Chondrocyte (in vitro differentiated cells): ENCODE measurements around the gene CCDC88A. TPM values are rescaled to one million over a fixed set of nuclear protein-coding genes. Genes with fewer than 3 reads are reported as not detected.
A peak's percentile ranks its signal among the peaks of the same experiment; 100 is the strongest.
"Not testable (repeated sequence)": the region's sequence is repeated elsewhere in the genome, so short reads cannot be mapped to it uniquely, and the experiment has no call there.

Experiments
- DNase-seq: peaks from one replicate; pipeline ENCODE4 v3.0.0; 2021; ENCODE audit warnings: mixed read lengths, low spot score
- H3K27ac Mint-ChIP-seq: one replicate; pipeline ENCODE4 v1.8.0; 2021; ENCODE audit warnings: mild to moderate bottlenecking, moderate library complexity, mixed read lengths; ENCODE audit not compliant: unreplicated experiment
- H3K27me3 Mint-ChIP-seq: 2 replicates; pipeline ENCODE4 v1.8.0; 2021; ENCODE audit warnings: low read depth, mixed read lengths
- H3K36me3 Mint-ChIP-seq: 2 replicates; pipeline ENCODE4 v1.8.0; 2021; ENCODE audit warnings: low read depth, mixed read lengths
- H3K4me1 Mint-ChIP-seq: 2 replicates; pipeline ENCODE4 v1.8.0; 2021; ENCODE audit warnings: low read depth, mild to moderate bottlenecking, mixed read lengths
- H3K4me3 Mint-ChIP-seq: one replicate; pipeline ENCODE4 v1.8.0; 2021; ENCODE audit warnings: mild to moderate bottlenecking, moderate library complexity, mixed read lengths; ENCODE audit not compliant: unreplicated experiment
- H3K9me3 Mint-ChIP-seq: 2 replicates; pipeline ENCODE4 v1.8.0; 2021; ENCODE audit warnings: low read depth, mixed read lengths
- total RNA-seq: library from RNA; stranded (reverse); gene quantifications from 3 replicates; pipeline ENCODE4 v1.2.1, GENCODE V29; 2021
- TF ChIP-seq, protein P1 (sequence below): fragments of 200-600 bp; sonication (generic); IDR thresholded peaks from 2 replicates; pipeline ENCODE4 v1.5.0; 2021; ENCODE audit warnings: antibody characterized with exemption, mild to moderate bottlenecking, moderate library complexity

The CCDC88A gene
- total RNA-seq, 1 donor from 2014 or later: 52.1 TPM

DNA sequence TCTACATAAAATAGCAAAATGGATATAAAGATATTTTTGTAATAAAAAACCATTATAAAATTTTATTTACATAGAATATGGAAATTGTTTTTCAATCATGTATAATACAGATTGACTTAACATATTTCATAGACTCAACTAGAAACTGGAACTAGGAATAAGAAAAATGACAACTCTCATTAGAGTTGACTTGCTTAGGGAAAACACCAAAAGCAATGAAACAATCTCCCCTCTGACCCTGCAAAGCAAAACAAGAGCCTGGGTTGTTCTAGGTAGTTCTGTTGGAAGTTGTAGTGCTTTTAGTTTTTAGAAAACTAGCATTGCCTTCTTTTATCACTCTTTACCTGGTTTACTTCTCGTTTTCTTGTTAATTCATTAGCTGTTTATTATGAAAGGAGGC lies 118.4 kb downstream of the CCDC88A start:
- Mint-ChIP-seq H3K4me1 (no peaks in the 10 kb centered on the region), H3K9me3 (no peaks in the 10 kb centered on the region), H3K36me3 (peaks cover 3% of the 10 kb centered on the region), H3K27me3 (no peaks in the 10 kb centered on the region), H3K4me3 (no peak overlapping the region), H3K27ac (no peak overlapping the region)
- DNase-seq: no peak
- TF ChIP-seq, protein P1, sequence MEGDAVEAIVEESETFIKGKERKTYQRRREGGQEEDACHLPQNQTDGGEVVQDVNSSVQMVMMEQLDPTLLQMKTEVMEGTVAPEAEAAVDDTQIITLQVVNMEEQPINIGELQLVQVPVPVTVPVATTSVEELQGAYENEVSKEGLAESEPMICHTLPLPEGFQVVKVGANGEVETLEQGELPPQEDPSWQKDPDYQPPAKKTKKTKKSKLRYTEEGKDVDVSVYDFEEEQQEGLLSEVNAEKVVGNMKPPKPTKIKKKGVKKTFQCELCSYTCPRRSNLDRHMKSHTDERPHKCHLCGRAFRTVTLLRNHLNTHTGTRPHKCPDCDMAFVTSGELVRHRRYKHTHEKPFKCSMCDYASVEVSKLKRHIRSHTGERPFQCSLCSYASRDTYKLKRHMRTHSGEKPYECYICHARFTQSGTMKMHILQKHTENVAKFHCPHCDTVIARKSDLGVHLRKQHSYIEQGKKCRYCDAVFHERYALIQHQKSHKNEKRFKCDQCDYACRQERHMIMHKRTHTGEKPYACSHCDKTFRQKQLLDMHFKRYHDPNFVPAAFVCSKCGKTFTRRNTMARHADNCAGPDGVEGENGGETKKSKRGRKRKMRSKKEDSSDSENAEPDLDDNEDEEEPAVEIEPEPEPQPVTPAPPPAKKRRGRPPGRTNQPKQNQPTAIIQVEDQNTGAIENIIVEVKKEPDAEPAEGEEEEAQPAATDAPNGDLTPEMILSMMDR: no peak

DNA sequence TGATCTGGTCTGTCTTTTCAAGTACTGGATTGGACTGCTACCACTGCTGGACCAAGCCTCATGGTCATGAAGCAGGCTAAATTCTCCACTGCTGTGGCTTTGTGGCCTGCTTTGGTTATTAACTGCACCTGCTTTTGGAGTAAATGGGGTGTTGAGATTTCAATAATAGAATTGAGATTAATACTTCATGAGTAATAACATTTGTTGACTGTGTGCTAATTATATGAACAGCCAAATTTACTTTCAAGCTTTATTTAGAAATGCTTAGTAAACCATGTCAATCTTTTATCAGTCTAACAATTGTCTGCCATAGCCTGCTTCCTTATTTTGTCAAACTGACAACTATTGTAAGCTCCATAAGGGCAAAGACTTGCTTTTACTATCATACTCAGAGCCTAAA lies 123.3 kb downstream of the CCDC88A start:
- H3K36me3 Mint-ChIP-seq: peaks cover 9% of the 10 kb centered on the region
- no peak for DNase-seq
- no peak overlapping the region for H3K27ac Mint-ChIP-seq
- peaks cover 4% of the 10 kb centered on the region for H3K4me1 Mint-ChIP-seq
- TF ChIP-seq, protein P1: no peak
- no peaks in the 10 kb centered on the region for H3K27me3 Mint-ChIP-seq
- no peaks in the 10 kb centered on the region for H3K9me3 Mint-ChIP-seq
- H3K4me3 Mint-ChIP-seq: no peak overlapping the region

DNA sequence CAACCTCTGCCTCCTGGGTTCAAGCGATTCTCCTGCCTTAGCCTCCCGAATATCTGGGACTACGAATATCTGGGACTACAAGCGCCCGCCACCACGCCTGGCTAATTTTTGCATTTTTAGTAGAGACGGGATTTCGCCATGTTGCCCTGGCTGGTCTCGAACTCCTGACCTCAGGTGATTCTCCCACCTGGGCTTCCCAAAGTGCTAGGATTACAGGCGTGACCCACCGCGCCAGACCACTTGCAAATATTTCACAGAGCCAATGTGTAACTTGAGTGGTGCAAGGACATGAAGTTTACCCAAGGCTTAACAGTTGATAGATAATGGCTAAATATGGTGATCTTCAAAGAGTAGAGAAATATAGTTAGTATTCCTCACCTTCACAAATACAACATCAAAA lies 136.6 kb downstream of the CCDC88A start:
- no peak for DNase-seq
- peak overlapping the region; percentile 12 for H3K27ac Mint-ChIP-seq
- peaks cover 22% of the 10 kb centered on the region for H3K4me1 Mint-ChIP-seq
- peaks cover 7% of the 10 kb centered on the region for H3K36me3 Mint-ChIP-seq
- H3K4me3 Mint-ChIP-seq: peak overlapping the region; percentile 89
- TF ChIP-seq, protein P1: no peak
- H3K27me3 Mint-ChIP-seq: peaks cover 5% of the 10 kb centered on the region
- H3K9me3 Mint-ChIP-seq: no peaks in the 10 kb centered on the region

DNA sequence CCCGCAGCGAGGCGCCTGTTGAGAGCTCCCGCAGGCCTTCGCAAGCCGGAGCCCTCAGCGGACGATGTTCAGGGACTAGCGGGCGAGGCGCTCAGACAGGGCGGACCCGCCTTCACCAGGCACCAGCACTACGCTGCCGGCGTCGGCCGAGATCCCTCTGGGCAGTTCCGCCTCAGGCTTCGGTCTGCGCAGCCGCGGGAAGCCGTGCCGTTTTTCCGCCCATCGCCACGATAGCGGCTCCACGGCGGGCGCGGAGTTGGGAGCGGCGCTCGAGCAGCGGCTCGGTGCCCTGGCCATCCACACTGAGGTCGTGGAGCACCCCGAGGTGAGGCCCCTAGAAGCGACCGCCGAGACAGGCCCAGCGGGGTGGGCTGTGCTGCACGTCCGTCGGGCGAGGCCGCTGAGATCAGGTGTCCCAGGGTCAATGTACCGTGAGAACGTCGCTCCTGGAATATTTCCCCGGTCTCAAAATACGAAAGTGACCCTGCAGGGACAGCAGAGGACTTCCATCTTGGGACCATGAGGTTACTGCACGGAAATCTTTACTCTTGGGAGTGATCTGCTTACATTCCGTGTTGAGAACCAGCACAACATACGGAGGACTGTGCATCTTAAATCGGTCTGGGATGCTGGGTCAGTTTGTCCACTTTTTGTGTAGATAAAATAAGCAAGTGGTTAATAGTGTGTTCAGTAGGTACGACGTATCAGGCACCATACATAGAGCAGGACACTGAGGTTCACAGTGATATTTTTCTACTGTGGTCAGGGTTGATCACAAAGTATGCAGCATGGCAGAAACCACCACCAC lies 137.3 kb downstream of the CCDC88A start:
- TF ChIP-seq, protein P1: no peak
- peak overlapping the region; percentile 89 for H3K4me3 Mint-ChIP-seq
- peaks cover 5% of the 10 kb centered on the region for H3K27me3 Mint-ChIP-seq
- H3K9me3 Mint-ChIP-seq: no peaks in the 10 kb centered on the region
- H3K27ac Mint-ChIP-seq: peak overlapping the region; percentile 98
- peaks cover 7% of the 10 kb centered on the region for H3K36me3 Mint-ChIP-seq
- DNase-seq: peak; percentile 97
- peaks cover 22% of the 10 kb centered on the region for H3K4me1 Mint-ChIP-seq

DNA sequence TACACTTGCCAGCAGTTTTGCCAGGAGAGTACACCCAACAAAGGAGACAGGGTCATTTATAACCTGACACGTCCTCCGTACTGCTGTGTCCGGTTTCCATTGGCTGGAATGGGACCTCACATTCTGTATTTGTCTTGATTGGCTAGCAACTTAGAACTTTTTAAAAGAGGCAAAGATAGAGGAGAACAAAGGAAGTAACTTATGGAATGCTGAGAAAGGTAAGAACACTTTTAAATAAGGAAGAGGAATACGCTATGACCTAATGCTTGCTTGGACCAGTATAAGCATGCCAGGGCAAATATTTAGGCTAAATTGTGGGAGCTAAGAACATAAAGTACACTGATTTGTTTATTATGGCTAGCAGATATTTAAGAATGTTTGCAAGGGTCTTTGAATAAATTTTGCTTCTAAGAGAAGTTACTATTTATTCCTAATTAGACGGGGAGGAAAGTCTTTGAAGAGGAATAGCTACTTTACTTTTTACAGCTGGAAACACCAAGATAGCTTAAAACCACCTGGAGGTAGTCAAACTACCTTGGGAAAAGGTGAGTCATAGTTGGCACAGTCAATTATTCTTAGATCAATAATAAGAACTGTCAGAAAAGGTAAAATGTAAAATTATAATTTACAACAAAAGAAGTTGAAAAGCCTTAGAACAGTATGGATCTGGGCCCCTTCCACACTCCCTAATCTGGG lies 138.7 kb downstream of the CCDC88A start:
- peak overlapping the region; percentile 10 for H3K4me3 Mint-ChIP-seq
- H3K27ac Mint-ChIP-seq, DNase-seq, H3K27me3 Mint-ChIP-seq, H3K9me3 Mint-ChIP-seq, H3K36me3 Mint-ChIP-seq: not testable (repeated sequence)
- peaks cover 20% of the 10 kb centered on the region for H3K4me1 Mint-ChIP-seq

DNA sequence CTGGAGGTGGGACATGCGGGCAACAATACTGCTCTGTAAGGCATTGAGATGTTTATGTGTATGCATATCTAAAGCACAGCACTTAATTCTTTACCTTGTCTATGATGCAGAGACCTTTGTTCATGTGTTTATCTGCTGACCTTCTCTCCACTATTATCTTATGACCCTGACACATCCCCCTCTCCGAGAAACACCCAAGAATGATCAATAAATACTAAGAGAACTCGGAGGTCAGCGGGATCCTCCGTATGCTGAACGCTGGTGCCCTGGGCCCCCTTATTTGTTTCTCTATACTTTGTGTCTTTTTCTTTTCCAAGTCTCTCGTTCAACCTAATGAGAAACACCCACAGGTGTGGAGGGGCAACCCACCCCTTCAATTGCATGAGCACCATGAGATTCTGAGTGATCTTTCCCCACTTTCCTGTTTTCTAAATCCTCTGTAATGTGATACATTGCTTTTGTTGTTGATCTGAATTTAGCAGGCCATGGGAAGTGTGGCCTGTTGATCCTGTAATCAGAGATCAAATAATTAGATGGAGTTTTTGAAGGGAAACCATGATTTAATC lies 139.7 kb downstream of the CCDC88A start:
- not testable (repeated sequence) for DNase-seq, H3K27me3 Mint-ChIP-seq, H3K27ac Mint-ChIP-seq, H3K9me3 Mint-ChIP-seq, H3K36me3 Mint-ChIP-seq, H3K4me3 Mint-ChIP-seq
- peaks cover 20% of the 10 kb centered on the region for H3K4me1 Mint-ChIP-seq

DNA sequence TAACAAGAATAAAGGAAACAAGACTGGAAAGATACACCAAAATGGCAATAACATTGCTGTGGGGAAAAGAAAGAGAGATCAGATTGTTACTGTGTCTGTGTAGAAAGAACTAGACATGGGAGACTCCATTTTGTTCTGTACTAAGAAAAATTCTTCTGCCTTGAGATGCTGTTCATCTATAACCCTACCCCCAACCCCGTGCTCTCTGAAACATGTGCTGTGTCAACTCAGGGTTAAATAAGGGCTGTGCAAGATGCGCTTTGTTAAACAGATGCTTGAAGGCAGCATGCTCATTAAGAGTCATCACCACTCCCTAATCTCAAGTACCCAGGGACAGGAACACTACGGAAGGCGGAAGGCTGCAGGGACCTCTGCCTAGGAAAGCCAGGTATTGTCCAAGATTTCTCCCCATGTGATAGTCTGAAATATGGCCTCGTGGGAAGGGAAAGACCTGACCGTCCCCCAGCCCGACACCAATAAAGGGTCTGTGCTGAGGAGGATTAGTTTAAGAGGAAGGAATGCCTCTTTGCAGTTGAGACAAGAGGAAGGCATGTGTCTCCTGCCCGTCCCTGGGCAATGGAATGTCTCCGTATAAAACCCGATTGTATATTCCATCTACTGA lies 140.3 kb downstream of the CCDC88A start:
- not testable (repeated sequence) for H3K27ac Mint-ChIP-seq

More for the DNA sequence above, 140.3 kb downstream of the CCDC88A start:
- DNase-seq, H3K27me3 Mint-ChIP-seq, H3K9me3 Mint-ChIP-seq, H3K4me3 Mint-ChIP-seq, H3K36me3 Mint-ChIP-seq: not testable (repeated sequence)
- H3K4me1 Mint-ChIP-seq: peaks cover 20% of the 10 kb centered on the region
